Glomerular endothelial cell (primary cell): ENCODE results near the gene MEIS2. TPM values are rescaled to one million over a fixed set of nuclear protein-coding genes. Genes with fewer than 3 reads are reported as not detected.
"Not testable (repeated sequence)": the region's sequence is repeated elsewhere in the genome, so short reads cannot be mapped to it uniquely, and the experiment has no call there.

Experiments used
- DNase-seq: peaks from one replicate; pipeline ENCODE4 v3.0.0-alpha.2; 2011; ENCODE audit warnings: low read depth, low spot score; ENCODE audit errors: extremely low read depth
- total RNA-seq: library from RNA; depleted of rRNA; stranded (reverse); fragments of >200 nt; gene quantifications from 2 replicates; pipeline ENCODE4 v1.2.3, GENCODE V29; 2015

The MEIS2 gene
- total RNA-seq, 1 donor from 2014 or later = 103 TPM

GRCh38 chr15:37014137-37014536 is 86.2 kb downstream of the MEIS2 start:
- DNase-seq = no peak

GRCh38 chr15:37010595-37010994 is 89.8 kb downstream of the MEIS2 start:
- no peak for DNase-seq

- DNase-seq = no peak
These were observed 91.1 kb downstream of the MEIS2 start for GRCh38 chr15:37009288-37009687.

GRCh38 chr15:37008205-37008604 is 92.1 kb downstream of the MEIS2 start:
- no peak for DNase-seq

DNA sequence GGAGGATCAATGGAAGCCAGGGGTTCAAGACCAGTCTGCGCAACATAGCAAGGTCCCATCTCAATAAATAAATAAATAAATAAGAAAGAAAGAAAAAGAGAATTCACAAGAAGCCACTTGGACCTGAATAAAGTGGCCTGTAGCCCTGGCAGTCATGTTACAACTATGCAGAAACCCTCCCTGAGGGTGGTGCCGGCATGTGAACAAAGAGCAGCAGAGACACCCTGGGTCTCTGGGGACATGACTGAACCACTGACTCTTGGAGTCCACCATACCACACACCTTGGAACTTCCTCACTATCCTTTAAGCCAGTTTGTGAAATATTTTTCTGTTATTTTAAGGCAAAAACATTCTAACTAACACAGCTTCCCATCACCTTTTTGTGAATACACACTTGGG is 93.0 kb downstream of the MEIS2 start:
- no peak for DNase-seq

- no peak for DNase-seq
These were observed 95.2 kb downstream of the MEIS2 start for GRCh38 chr15:37004981-37005735.

- DNase-seq = no peak
These were observed 95.9 kb downstream of the MEIS2 start for GRCh38 chr15:37004373-37004869.

DNA sequence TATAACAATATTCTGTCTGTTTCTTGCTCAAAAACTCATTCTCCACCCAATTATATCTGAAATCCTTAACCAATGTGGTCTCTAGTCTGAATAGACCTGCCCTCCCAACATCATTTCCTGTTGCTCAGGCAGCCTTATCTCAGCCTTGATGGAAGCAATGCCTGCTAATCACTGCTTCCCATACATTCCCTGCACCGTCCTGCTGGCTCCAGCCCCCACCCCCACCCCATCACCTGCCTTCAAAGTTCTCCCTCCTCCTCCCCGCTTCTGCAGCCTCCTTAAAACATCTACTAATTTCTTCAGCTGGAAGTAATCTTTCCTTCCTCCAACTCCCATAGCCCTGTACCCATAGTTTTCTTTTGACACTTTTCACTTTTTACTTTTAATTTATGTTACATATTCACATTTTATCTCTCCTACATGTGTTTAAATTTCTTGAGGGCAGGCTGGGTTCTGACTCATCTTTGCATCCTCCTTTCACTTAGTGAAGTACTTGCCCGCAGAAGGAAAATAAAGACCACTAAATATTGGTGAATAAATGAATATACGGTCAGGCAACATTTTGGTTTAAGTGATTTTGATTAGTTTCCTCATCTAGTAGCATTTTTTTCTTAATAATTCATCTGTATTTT is 98.2 kb downstream of the MEIS2 start:
- DNase-seq = no peak

DNA sequence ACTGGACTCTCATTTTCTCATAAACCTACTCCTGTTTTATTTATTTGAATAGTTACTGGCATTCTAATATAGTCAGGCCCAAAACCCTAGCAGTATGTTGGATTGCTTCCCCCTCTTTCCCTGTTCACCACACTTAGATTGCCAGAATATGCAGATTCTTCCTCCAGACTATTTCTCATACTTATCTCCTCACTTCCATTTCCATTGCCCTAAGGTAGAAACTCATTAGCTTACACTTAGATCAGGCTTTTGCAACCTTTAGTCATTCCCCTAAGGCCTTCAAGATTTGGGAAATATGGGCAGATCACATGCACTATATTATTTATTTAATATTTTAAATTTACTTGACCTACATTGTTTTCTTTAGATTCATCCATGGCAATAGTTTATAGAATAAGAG is 98.9 kb downstream of the MEIS2 start:
- DNase-seq = no peak

DNA sequence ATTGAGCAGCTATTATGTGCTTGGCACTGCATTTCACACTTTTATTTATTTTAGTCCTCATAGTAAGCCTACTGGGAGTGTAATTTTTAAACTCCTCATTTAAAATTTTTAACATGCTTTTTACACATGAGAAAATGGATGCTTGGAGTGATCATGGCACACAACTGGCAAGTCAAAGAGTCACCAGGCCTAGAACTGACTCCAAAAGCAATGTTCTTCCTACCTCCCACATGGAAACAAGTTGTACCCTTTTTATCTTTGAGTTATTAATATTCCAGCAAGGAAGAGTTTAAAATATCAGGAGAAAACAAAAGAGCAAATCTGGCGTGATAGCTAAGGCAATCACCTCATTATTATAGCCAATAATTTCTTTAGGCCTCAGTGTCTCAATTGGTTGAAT is 100.6 kb downstream of the MEIS2 start:
- DNase-seq = no peak

DNA sequence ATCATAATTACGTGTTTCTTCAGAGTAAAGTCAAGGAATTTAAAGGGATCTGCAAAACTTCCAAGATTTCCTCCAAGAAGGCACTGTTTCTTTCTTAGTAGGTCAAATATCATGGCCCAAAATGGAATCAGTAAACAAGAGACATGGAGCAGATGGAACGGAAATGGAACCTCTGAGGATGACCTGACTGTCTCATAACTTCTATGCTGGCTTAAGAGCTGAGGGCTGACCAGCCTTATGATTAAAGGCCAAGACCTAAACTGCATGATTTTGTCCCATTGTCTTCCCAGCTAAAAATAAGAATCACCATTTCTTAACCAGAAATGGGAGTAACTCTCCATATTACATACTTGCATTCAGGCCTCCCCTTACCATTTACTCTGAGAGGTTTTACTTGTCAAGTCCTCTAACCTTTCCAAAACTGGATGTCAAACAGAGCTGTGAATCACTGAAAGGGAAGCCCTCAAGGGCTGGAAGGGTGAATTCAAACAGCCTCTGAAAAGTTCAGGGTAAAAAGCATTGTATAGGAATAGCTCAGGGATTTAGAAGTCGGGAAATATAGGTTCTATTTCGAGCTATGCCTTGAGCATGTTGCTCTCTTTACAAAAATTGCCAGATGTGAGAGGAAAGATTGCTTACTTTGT is 103.7 kb downstream of the MEIS2 start:
- no peak for DNase-seq

GRCh38 chr15:36996121-36996520 is 104.2 kb downstream of the MEIS2 start:
- DNase-seq = no peak

GRCh38 chr15:36994790-36995189 is 105.6 kb downstream of the MEIS2 start:
- no peak for DNase-seq

GRCh38 chr15:36992454-36992853 is 107.9 kb downstream of the MEIS2 start:
- no peak for DNase-seq

DNA sequence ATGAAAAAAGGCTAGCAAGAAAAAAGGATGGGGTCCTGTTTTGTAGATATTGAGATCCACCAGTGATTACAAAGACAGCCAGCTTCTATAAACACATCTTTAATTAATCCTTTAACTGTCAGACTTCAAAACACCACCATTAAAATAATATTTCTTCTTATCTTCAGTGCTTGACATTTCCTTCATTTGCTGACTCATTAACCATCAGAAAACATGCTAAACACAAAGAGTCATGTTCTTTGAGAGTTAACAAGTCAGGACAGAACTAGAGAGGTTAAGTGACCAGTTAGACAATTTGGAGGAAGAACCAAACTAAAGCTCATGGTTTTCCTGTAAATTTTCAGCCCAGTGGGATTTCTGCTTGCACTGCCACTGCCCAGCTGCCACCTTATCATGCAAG is 111.4 kb downstream of the MEIS2 start:
- no peak for DNase-seq

DNA sequence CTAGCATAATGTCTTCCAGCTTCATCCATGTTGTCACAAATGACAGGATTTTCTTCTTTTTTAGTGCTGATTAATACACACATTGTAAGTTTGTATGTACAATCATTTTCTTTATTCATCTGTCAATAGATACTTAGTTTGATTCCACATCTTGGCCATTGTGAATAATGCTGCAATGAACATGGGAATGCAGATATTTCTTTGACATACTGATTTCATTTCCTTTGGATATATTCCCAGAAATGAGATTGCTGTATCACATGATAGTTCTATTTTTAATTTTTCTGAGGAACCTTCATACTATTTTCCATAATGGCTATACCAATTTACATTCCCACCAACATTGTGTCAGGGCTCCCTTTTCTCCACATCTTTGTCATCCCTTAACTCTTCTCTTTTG is 117.9 kb downstream of the MEIS2 start:
- DNase-seq = no peak

DNA sequence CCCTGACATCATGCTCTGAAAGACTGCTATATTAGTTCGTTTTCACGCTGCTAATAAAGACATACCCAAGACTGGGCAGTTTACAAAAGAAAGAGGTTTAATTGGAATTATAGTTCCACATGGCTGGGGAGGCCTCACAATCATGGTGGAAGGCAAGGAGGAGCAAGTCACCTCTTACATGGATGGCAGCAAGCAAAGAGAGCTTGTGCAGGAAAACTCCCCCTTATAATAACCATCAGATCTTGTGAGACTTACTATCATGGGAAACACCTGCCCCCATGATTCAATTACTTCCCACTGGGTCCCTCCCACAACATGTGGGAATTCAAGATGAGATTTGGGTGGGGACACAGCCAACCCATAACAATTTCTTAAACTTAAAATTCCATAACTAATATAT is 120.1 kb downstream of the MEIS2 start:
- not testable (repeated sequence) for DNase-seq

GRCh38 chr15:36978625-36979024 is 121.7 kb downstream of the MEIS2 start:
- DNase-seq = no peak

- DNase-seq = no peak
These were observed 122.2 kb downstream of the MEIS2 start for GRCh38 chr15:36978126-36978525.

- DNase-seq = no peak
These were observed 122.7 kb downstream of the MEIS2 start for GRCh38 chr15:36977659-36978058.

DNA sequence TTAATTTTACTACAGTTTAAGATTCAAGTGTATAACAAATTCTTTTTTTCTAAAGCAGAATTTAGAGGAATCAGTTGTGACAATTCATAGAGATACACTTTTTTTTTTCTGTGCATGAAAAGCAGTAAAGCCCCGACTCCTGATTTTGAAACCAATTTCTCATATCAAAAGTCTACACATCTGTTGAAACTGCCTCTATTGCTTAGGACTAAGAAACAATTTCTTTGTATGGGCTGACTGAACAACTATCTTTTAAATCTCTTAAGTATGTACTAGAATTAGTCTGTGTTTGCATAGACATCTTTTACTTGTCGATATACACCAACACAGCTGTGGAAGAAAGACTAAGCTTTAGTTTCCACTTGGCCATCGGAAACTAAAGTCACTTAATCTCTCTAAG is 127.6 kb downstream of the MEIS2 start:
- DNase-seq = no peak

DNA sequence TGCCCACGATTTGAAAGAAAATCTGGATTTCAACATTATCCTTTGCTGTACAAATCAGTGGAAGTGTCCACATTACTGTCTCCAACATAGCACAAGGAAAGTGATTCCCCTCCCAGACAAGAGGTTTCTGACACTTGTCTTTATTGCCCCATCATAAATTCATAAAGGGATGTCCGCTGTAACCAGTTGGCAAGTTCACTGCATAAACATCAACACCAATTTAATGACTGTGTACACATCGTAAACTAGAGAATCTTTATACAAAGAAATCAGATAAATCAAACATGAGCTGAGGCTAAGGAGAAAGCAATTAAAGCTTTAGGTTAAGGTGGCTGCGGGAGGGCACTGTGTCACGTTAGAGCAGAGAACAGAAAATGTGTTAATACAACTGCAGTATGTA is 129.8 kb downstream of the MEIS2 start:
- DNase-seq = no peak
